HEK293 (cell line): ENCODE data around the gene STEAP3.

Experiments
- CTCF ChIP-seq: fragments of 450-650 bp; formaldehyde crosslinking; IDR thresholded peaks from 2 replicates; pipeline ENCODE4 v1.5.1; 2016; ENCODE audit warnings: missing biosample characterization, missing genetic modification characterization
- KLF16 ChIP-seq: fragments of 450-650 bp; formaldehyde crosslinking; IDR thresholded peaks from 2 replicates; pipeline ENCODE4 v1.5.1; 2017; ENCODE audit warnings: missing biosample characterization, missing genetic modification characterization
- KLF17 ChIP-seq: fragments of 450-650 bp; formaldehyde crosslinking; IDR thresholded peaks from 2 replicates; pipeline ENCODE4 v1.5.1; 2016; ENCODE audit warnings: missing biosample characterization, missing genetic modification characterization
- KLF7 ChIP-seq: fragments of 450-650 bp; formaldehyde crosslinking; IDR thresholded peaks from 2 replicates; pipeline ENCODE4 v1.5.1; 2016; ENCODE audit warnings: missing biosample characterization, missing genetic modification characterization, borderline replicate concordance
- KLF9 ChIP-seq: fragments of 450-650 bp; formaldehyde crosslinking; IDR thresholded peaks from 2 replicates; pipeline ENCODE4 v1.5.1; 2016; ENCODE audit warnings: missing biosample characterization, missing genetic modification characterization, low read depth
- PRDM4 ChIP-seq: fragments of 450-650 bp; formaldehyde crosslinking; IDR thresholded peaks from 2 replicates; pipeline ENCODE4 v1.5.1; 2017; ENCODE audit warnings: missing biosample characterization, missing genetic modification characterization
- SALL2 ChIP-seq: fragments of 450-650 bp; formaldehyde crosslinking; IDR thresholded peaks from 2 replicates; pipeline ENCODE4 v1.5.0; 2017; ENCODE audit warnings: missing biosample characterization, mild to moderate bottlenecking, missing genetic modification characterization, borderline replicate concordance
- SP2 ChIP-seq: fragments of 450-650 bp; formaldehyde crosslinking; IDR thresholded peaks from 2 replicates; pipeline ENCODE4 v1.5.1; 2016; ENCODE audit warnings: missing biosample characterization, missing genetic modification characterization
- TCF7L2 ChIP-seq: IDR thresholded peaks from 2 replicates; pipeline ENCODE4 v1.6.1; 2011; ENCODE audit warnings: low read depth, mild to moderate bottlenecking, inconsistent platforms, low read length, moderate library complexity, borderline replicate concordance
- ZBTB44 ChIP-seq: fragments of 450-650 bp; IDR thresholded peaks from 2 replicates; pipeline ENCODE4 v1.5.1; 2018; ENCODE audit warnings: missing biosample characterization, mild to moderate bottlenecking, missing genetic modification characterization
- ZNF157 ChIP-seq: fragments of 450-650 bp; formaldehyde crosslinking; IDR thresholded peaks from 2 replicates; pipeline ENCODE4 v1.5.1; 2016; ENCODE audit warnings: missing biosample characterization, missing genetic modification characterization
- ZNF223 ChIP-seq: fragments of 450-650 bp; formaldehyde crosslinking; IDR thresholded peaks from 2 replicates; pipeline ENCODE4 v1.5.1; 2016; ENCODE audit warnings: missing biosample characterization, missing genetic modification characterization
- ZNF248 ChIP-seq: fragments of 450-650 bp; formaldehyde crosslinking; IDR thresholded peaks from 2 replicates; pipeline ENCODE4 v1.5.1; 2017; ENCODE audit warnings: missing biosample characterization, missing genetic modification characterization
- ZNF292 ChIP-seq: fragments of 450-650 bp; formaldehyde crosslinking; IDR thresholded peaks from 2 replicates; pipeline ENCODE4 v1.5.1; 2016; ENCODE audit warnings: low read depth, missing biosample characterization, missing genetic modification characterization, borderline replicate concordance
- ZNF302 ChIP-seq: fragments of 450-650 bp; formaldehyde crosslinking; IDR thresholded peaks from 2 replicates; pipeline ENCODE4 v1.5.1; 2016; ENCODE audit warnings: missing biosample characterization, missing genetic modification characterization, low read depth
- ZNF335 ChIP-seq: fragments of 450-650 bp; formaldehyde crosslinking; conservative IDR thresholded peaks from 2 replicates; pipeline ENCODE4 v1.5.1; 2016; ENCODE audit warnings: missing biosample characterization, missing genetic modification characterization
- ZNF341 ChIP-seq: fragments of 450-650 bp; formaldehyde crosslinking; IDR thresholded peaks from 2 replicates; pipeline ENCODE4; 2016; ENCODE audit warnings: low read depth, missing biosample characterization, missing genetic modification characterization
- ZNF37A ChIP-seq: fragments of 450-650 bp; IDR thresholded peaks from 2 replicates; pipeline ENCODE4 v1.5.1; 2018; ENCODE audit warnings: missing biosample characterization, missing genetic modification characterization
- ZNF426 ChIP-seq: fragments of 450-650 bp; formaldehyde crosslinking; IDR thresholded peaks from 2 replicates; pipeline ENCODE4 v1.5.1; 2017; ENCODE audit warnings: missing biosample characterization, missing genetic modification characterization, mild to moderate bottlenecking, inconsistent platforms, moderate library complexity
- ZNF488 ChIP-seq: fragments of 450-650 bp; formaldehyde crosslinking; IDR thresholded peaks from 2 replicates; pipeline ENCODE4 v1.5.1; 2016; ENCODE audit warnings: missing biosample characterization, missing genetic modification characterization
- ZNF510 ChIP-seq: fragments of 450-650 bp; formaldehyde crosslinking; IDR thresholded peaks from 2 replicates; pipeline ENCODE4 v1.5.1; 2018; ENCODE audit warnings: mild to moderate bottlenecking, missing genetic modification characterization, missing biosample characterization; ENCODE audit not compliant: insufficient replicate concordance
- ZNF513 ChIP-seq: fragments of 450-650 bp; IDR thresholded peaks from 2 replicates; pipeline ENCODE4 v1.5.1; 2018; ENCODE audit warnings: missing biosample characterization, missing genetic modification characterization
- ZNF610 ChIP-seq: fragments of 450-650 bp; formaldehyde crosslinking; IDR thresholded peaks from 2 replicates; pipeline ENCODE4 v1.5.1; 2016; ENCODE audit warnings: missing biosample characterization, missing genetic modification characterization, borderline replicate concordance
- ZNF623 ChIP-seq: fragments of 450-650 bp; formaldehyde crosslinking; IDR thresholded peaks from 2 replicates; pipeline ENCODE4 v1.5.1; 2016; ENCODE audit warnings: missing biosample characterization, missing genetic modification characterization
- ZNF626 ChIP-seq: fragments of 450-650 bp; sonication (Bioruptor Pico); formaldehyde crosslinking; IDR thresholded peaks from 2 replicates; pipeline ENCODE4 v1.5.1; 2018; ENCODE audit warnings: missing biosample characterization, missing genetic modification characterization, inconsistent platforms
- ZNF670 ChIP-seq: fragments of 450-650 bp; formaldehyde crosslinking; IDR thresholded peaks from 2 replicates; pipeline ENCODE4 v1.5.1; 2016; ENCODE audit warnings: missing biosample characterization, missing genetic modification characterization, low read depth
- ZNF701 ChIP-seq: fragments of 450-650 bp; formaldehyde crosslinking; IDR thresholded peaks from 2 replicates; pipeline ENCODE4 v1.5.1; 2016; ENCODE audit warnings: missing biosample characterization, missing genetic modification characterization
- ZNF747 ChIP-seq: fragments of 450-650 bp; formaldehyde crosslinking; IDR thresholded peaks from 2 replicates; pipeline ENCODE4 v1.5.1; 2016; ENCODE audit warnings: missing biosample characterization, missing genetic modification characterization
- ZNF837 ChIP-seq: fragments of 450-650 bp; formaldehyde crosslinking; IDR thresholded peaks from 2 replicates; pipeline ENCODE4 v1.5.1; 2016; ENCODE audit warnings: missing biosample characterization, missing genetic modification characterization

STEAP3 gene

GRCh38 chr2:119255760-119256581 lies 32.3 kb downstream of the STEAP3 start (continued):
- TF ChIP-seq ZNF513 (tag by site-specific recombination): no peak
- no peak for TF ChIP-seq KLF9
- TF ChIP-seq SP2 (tag by site-specific recombination): no peak
- no peak for TF ChIP-seq ZNF837 (tag by site-specific recombination)
- TF ChIP-seq ZNF510: no peak
- TF ChIP-seq ZNF341: peak; percentile 73
- TF ChIP-seq ZNF302: no peak
- TF ChIP-seq ZNF488 (tag by site-specific recombination): no peak
- TF ChIP-seq KLF17 (tag by site-specific recombination): peak; percentile 29; the same call in 1 of the 2 replicates
- TF ChIP-seq ZNF626 (tag by site-specific recombination): no peak
- TF ChIP-seq ZNF623 (tag by site-specific recombination): no peak
- no peak for TF ChIP-seq ZNF37A (tag by site-specific recombination)
- TF ChIP-seq ZNF335 (tag by site-specific recombination): no peak
- no peak for TF ChIP-seq ZBTB44 (tag by site-specific recombination)
- no peak for TF ChIP-seq ZNF610
- TF ChIP-seq TCF7L2: no peak
- no peak for TF ChIP-seq PRDM4 (tag by site-specific recombination)
- no peak for TF ChIP-seq ZNF701
- TF ChIP-seq ZNF157 (tag by site-specific recombination): no peak
- TF ChIP-seq KLF16 (tag by site-specific recombination): no peak
- TF ChIP-seq ZNF248 (tag by site-specific recombination): no peak
- no peak for TF ChIP-seq ZNF426
- no peak for TF ChIP-seq SALL2 (tag by site-specific recombination)
- no peak for TF ChIP-seq CTCF
- TF ChIP-seq ZNF747 (tag by site-specific recombination): no peak
- no peak for TF ChIP-seq ZNF223 (tag by site-specific recombination)
- TF ChIP-seq KLF7 (tag by site-specific recombination): no peak
- no peak for TF ChIP-seq ZNF292
- TF ChIP-seq ZNF670 (tag by site-specific recombination): no peak
